ENCODE data around the gene DGKI. TPM values are rescaled to one million over a fixed set of nuclear protein-coding genes. Genes with fewer than 3 reads are reported as not detected.

The DGKI gene
- total RNA-seq, 1 experiment from 2014 or later = 0.55 TPM

GRCh38 chr7:137390076-137390475 is 456.7 kb downstream of the DGKI start:
- H2BK120ac ChIP-seq (ENCODE audit: low read depth, low read length, poor library complexity, severe bottlenecking) = no peak overlapping the region
- no peak overlapping the region for H2AK5ac ChIP-seq (ENCODE audit: insufficient read length, low read length)
- Mint-ChIP-seq H3K27me3 (ENCODE audit: low read depth) (no peaks in the 10 kb centered on the region), H3K9me3 (no peaks in the 10 kb centered on the region), H3K27ac (no peak overlapping the region), H3K4me1 (peaks cover 15 to 20% of the 10 kb centered on the region in 2 experiments), H3K4me3 (no peak overlapping the region), H3K36me3 (ENCODE audit: insufficient read depth in 1 of 3, low read depth in 3 of 3) (no peaks in the 10 kb centered on the region)
- H4K5ac ChIP-seq (ENCODE audit: insufficient read length, low read depth, low read length) = no peak overlapping the region
- no peaks in the 10 kb centered on the region for H3K27me3 ChIP-seq (ENCODE audit: insufficient read depth, low read length)
- DNase-seq = no peak
- no peaks in the 10 kb centered on the region; the same call in 1 of the 2 replicates for H3K4me1 ChIP-seq (ENCODE audit: insufficient read depth, low read length)
- H2BK5ac ChIP-seq (ENCODE audit: insufficient read length, low read length) = no peak overlapping the region
- H2BK12ac ChIP-seq (ENCODE audit: insufficient read length, low read depth, low read length) = no peak overlapping the region
- H2BK20ac ChIP-seq (ENCODE audit: low read depth, low read length, poor library complexity, severe bottlenecking) = no peak overlapping the region
- no peaks in the 10 kb centered on the region for H3K23me2 ChIP-seq (ENCODE audit: insufficient read length, low read depth, low read length, poor library complexity, severe bottlenecking)
- H3K56ac ChIP-seq (ENCODE audit: insufficient read length, low read depth, low read length) = no peak overlapping the region
- no peak overlapping the region for H3K27ac ChIP-seq (ENCODE audit: insufficient read length, low read depth, low read length)
- no CpG with 5 or more reads among the region's 1 CpG for WGBS (ENCODE audit: extremely low coverage, insufficient read length, low lambda C conversion rate)
- no peak overlapping the region for H3T11ph ChIP-seq (ENCODE audit: low read length)
- H3K18ac ChIP-seq (ENCODE audit: insufficient read length, low read depth, low read length) = no peak overlapping the region
- no peak overlapping the region for H4K8ac ChIP-seq (replicated peaks; ENCODE audit: insufficient read length, low read depth, low read length)
- no peaks in the 10 kb centered on the region for H3K9me3 ChIP-seq (ENCODE audit: control insufficient read depth, low read depth, low read length)
- H3K23ac ChIP-seq (ENCODE audit: insufficient read length, low read depth, low read length) = no peak overlapping the region
- no peak overlapping the region for H2BK15ac ChIP-seq (ENCODE audit: low read depth, low read length)
- no peak for TF ChIP-seq CTCF (conservative IDR thresholded peaks at IDR 0.05)
- no peak overlapping the region for H3K14ac ChIP-seq (ENCODE audit: insufficient read depth, low read length)
- H4K20me1 ChIP-seq (ENCODE audit: control insufficient read depth, insufficient read depth, insufficient read length) = no peaks in the 10 kb centered on the region
- no peak overlapping the region for H2AFZ ChIP-seq (ENCODE audit: low read length)
- H3K79me1 ChIP-seq (ENCODE audit: insufficient read depth, low read depth, low read length, poor library complexity, severe bottlenecking) = no peaks in the 10 kb centered on the region
- no peaks in the 10 kb centered on the region for H3K79me2 ChIP-seq (ENCODE audit: insufficient read depth, low read length)
- no peak overlapping the region for H3K4me2 ChIP-seq (ENCODE audit: insufficient read depth, insufficient read length, low read length)
- H3K9ac ChIP-seq (ENCODE audit: extremely low read depth, insufficient read length, low read length) = no peak overlapping the region
- no peak overlapping the region for H4K91ac ChIP-seq (ENCODE audit: insufficient read length, low read depth, low read length)
- H3K4ac ChIP-seq (ENCODE audit: low read depth, low read length) = no peak overlapping the region
